ENCODE measurements around the gene STX1A.

The STX1A gene

DNA sequence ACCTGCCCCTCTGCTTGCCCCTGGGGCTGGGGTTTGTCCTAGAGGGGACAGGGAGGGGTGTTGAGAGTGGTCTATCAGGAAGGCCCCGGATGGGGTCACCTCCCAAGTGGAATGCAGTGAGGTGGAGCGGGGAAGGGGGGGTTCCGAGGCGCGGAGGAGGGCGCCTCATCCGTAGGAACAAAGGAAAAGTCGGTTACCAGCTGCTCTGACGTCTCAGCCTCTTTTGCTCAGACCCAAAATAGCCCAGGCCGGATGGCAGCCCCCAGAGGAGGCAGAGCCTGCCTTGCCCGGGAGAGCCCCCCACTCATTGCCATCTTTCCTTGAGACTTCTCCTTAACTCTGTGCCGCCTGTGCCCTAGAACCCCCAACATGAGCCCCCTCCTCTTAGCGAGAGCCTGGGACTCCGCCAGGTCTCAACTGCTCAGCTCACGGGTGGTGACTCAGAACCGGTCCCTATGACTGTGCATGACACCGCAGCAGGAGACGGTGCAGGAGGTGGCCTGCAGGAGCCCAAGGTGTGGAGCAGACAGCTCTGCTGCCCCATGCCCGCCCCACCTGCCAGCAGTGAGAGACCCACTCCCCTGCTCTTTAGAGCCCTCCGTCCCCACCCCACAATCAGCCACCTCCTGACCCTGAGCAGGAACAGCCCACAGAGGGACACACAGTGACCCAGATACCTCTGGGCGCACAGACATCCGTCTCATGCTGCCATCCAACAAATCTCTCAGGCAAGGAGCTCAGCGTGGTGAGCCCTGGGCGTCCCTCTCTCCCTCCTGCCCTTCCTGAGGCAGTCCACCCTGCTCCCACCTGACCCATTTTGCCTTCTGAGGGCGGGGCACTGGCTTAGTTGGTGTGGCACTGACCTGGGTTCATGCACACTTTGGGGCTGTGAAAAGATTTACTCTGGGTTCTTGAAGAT lies 13.1 kb downstream of the STX1A start:
- no peak for FAIRE-seq

- no peak for FAIRE-seq
These were observed 13.9 kb downstream of the STX1A start for GRCh38 chr7:73705551-73705920.

DNA sequence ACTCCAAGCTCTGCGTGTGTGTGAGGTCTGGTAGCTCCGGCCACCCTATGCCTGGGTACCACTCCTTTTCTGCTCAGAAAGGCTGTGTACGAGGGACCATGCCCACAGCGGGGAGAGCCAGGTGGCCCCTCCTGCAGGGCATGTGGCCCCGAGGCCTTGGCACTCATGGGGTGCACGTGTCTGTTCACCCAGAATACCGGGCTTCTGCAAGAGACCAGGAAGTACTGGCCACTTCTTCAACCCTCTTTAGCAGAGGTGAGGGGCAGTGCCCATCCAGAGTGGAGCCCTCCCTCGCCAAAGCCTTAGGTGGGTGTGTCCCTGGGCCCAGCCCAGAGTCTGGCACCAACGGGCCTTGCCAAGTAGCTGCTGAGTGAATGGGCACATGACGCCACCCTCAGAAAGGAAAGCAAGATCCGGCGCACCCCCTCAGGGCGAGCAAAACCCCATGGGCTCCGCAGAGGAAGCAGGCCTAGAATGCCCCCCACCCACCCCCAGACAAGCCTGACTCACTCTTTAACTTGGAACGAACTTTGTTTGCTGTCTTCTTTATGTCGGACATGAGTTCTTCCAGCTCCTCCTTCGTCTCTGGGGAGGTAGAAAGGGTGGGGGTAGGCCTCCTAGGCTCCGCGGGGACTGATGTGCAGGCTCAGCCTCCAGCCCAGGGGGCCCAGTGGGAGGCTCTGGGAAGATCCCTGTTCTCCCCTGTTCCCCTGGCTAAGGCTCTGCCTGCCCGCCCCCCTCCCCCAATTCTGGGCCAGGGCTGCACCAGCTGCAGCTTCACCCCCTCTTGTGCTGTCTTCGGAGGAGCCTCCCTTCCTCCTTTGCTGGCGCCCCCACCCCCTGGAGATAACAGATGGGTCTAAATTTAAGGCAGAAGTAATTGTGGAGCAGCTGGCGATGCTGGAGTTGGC lies 14.6 kb downstream of the STX1A start:
- no peak for FAIRE-seq

GRCh38 chr7:73703757-73704639 lies 15.5 kb downstream of the STX1A start:
- no peak for FAIRE-seq

DNA sequence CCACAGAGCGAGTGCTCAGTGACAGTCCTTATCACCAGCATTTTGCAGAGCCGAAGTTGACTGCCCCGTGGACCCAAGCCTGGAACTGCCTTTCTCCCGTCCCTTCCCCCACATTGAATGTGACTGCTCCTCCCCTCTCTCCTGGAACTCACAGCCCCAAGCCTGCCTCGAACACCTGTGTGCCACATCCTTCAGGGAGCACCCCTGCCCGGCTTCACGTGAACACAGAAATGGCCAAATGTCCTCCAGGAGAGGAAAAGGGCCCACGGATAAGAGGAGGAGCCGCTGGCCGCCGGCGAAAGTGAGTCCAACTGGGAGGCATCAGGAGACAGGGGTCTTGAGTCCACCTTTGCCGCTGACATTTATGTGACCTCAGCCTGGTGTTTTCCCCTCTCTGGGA lies 16.2 kb downstream of the STX1A start:
- FAIRE-seq: no peak

DNA sequence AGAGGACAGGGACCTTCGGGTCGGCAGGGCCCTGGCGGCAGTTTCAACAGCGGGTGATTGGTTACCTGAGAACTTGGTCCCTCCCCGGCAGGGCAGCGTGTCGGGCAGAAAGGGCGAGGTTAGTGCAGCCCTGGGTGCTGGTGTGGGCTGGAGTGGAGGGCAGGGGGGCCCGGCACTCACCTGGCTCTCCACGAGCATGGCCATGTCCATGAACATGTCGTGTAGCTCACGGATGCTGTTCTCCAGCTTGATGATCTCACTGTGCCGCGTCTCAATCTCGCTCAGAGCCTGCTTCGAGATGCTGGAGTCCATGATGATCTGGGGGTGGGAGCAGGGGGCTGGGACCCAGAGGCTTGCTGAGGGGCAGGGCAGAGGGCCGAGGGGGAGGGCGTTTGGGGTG lies 16.8 kb downstream of the STX1A start:
- no peak for FAIRE-seq

DNA sequence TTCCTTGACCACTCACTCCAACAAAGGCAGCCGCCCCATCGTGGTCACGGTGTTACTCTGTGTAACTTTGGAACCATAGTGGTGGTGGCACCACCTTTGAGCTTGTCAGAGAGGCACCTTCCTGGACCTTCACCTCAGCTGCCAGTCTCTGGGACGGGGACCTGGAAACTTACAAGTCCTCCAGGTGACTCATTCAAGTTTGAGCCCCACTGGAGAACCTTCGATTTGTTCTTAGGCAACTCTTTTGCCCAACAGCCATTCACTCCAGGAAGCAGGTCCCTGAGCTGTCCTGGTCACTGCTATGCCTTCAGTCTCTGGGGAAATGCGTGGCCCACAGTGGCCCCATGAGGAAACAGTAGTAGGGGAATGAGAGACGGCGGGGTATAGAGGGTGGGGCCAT lies 17.2 kb downstream of the STX1A start:
- no peak for FAIRE-seq

GRCh38 chr7:73701357-73701995 lies 18.0 kb downstream of the STX1A start:
- FAIRE-seq: no peak

GRCh38 chr7:73700581-73701134 lies 18.8 kb downstream of the STX1A start:
- no peak for FAIRE-seq

DNA sequence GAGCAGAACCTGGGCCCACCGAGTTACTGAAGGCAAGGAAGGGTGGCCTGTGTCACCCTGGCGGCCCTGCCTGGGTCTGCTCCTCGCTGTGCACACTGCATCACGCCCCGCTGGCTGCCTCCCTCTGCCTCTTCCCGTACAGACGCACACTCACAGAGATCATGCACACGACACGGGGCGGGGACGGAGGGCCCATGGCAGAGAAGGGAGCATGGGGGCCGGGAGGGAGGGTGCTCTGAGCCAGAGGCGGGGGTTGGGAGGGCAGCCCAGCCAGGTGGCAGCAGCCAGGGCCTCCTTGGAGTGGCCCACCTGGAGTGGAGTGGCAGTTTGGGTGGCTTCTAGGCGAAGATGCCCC lies 19.4 kb downstream of the STX1A start:
- no peak for FAIRE-seq

DNA sequence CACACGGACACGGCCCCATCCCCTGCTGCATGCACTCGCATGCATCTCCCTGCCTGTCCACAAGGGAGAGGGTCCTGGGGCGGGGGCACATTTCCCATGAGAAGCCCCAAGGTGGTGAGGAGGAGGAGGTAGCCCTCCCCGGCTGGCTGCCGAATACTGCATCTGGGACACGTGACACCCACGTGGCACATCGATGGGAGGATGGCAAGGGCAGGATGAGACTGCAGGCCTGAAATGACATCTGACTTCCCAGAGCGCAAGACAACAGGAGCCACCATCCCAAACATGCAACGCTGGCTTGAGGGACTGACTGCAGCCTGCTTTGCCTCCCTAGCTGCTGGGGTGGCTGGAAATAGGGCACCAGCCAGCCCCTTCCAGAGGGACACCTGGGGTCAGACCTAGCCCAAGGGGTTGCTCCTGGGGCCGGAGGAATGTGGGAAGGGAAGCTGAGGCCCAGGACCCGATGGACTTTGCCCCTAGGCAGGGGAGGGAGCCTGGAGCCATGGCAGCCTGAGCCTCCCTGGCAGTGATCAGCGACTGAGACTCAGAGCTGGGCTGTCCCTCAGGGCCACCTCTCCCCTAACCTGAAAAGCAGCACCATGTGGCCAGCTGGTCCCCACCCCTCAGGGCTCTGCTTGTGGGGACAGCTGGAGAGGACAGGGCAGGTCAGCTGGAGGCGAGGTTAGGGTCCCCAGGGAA lies 19.9 kb downstream of the STX1A start:
- FAIRE-seq: no peak

- no peak for FAIRE-seq
These were observed 21.1 kb downstream of the STX1A start for GRCh38 chr7:73698410-73698809.

- no peak for FAIRE-seq
These were observed 23.1 kb downstream of the STX1A start for GRCh38 chr7:73696372-73696771.

DNA sequence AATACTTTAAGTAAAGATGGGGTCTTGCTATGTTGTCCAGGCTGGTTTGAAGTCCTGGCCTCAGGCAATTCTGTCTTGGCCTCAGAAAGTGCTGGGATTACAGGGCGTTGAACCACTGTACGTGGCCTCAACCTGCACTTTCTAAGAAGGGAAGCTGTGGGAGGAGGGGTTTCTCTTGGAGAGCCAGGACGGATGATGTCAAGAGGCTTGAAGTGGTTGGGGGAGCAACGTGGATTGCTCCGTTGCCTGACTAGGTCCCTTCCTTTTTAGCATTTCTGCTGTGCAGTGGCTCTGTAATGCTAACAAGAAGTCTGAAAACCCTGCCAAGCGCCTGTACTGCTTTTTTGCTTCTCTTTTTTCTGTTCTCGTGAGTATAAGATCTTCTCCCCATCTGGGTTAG lies 28.8 kb downstream of the STX1A start:
- no peak for FAIRE-seq

- FAIRE-seq: no peak
These were observed 31.2 kb downstream of the STX1A start for GRCh38 chr7:73688288-73688687.

GRCh38 chr7:73685311-73685710 lies 34.2 kb downstream of the STX1A start:
- FAIRE-seq: no peak

- no peak for FAIRE-seq
These were observed 35.4 kb downstream of the STX1A start for GRCh38 chr7:73683788-73684693.

- no peak for FAIRE-seq
These were observed 36.2 kb downstream of the STX1A start, which contains the start of the genes BUD23 and DNAJC30 for GRCh38 chr7:73683056-73683787. TSS of gene BUD23 (plus strand) at chr7:73683597. CDS start at chr7:73683626, 29 bp downstream. TSS of gene DNAJC30 (minus strand) at chr7:73683453. CDS start at chr7:73683423, 30 bp downstream.

GRCh38 chr7:73682745-73683055 lies 36.8 kb downstream of the STX1A start:
- no peak for FAIRE-seq

- FAIRE-seq: no peak
These were observed 38.4 kb downstream of the STX1A start for GRCh38 chr7:73681031-73681430.
